Thyroid gland (tissue), 4 donors: Measurements from ENCODE around the gene HCFC1. TPM values are rescaled to one million over a fixed set of nuclear protein-coding genes. Genes with fewer than 3 reads are reported as not detected.

Experiments
- DNase-seq, 2 donors: peaks; one replicate each; pipeline ENCODE4 v3.0.0-alpha.2; 2019
- H3K27ac ChIP-seq, 3 donors: fragments of 200-600 bp; sonication (generic); 1 replicate in 2 of 3; 2 replicates in 1 of 3; pipeline ENCODE4 v1.5.1; 2016 to 2019; ENCODE audit warnings: mild to moderate bottlenecking in 1 of 3, moderate library complexity in 1 of 3
- H3K27me3 ChIP-seq: fragments of 200-600 bp; sonication (generic); one replicate; pipeline ENCODE4 v1.5.1; 2019
- H3K36me3 ChIP-seq, 2 donors: fragments of 200-600 bp; sonication (generic); one replicate each; pipeline ENCODE4 v1.5.1; 2016 to 2019
- H3K4me1 ChIP-seq, 2 donors: fragments of 200-600 bp; sonication (generic); one replicate each; pipeline ENCODE4 v1.5.1; 2017 to 2019
- H3K4me3 ChIP-seq, 3 donors: fragments of 200-600 bp; sonication (generic); replicated peaks in 1 of 3; 1 replicate in 2 of 3; 2 replicates in 1 of 3; pipeline ENCODE4 v1.5.1; 2016; ENCODE audit warnings: mild to moderate bottlenecking in 1 of 3
- H3K9me3 ChIP-seq: fragments of 200-600 bp; sonication (generic); one replicate; pipeline ENCODE4 v1.5.1; 2017
- CTCF ChIP-seq, 6 experiments: fragments of 200-600 bp in 3 of 6; fragments of 450-650 bp in 3 of 6; sonication (generic) in 3 of 6; IDR thresholded peaks; one replicate each; pipeline ENCODE4 v1.5.1; 2016 to 2019; ENCODE audit warnings: antibody characterized with exemption in 6 of 6, mild to moderate bottlenecking in 2 of 6, inconsistent platforms in 1 of 6, moderate library complexity in 1 of 6
- POLR2A ChIP-seq, 2 donors: fragments of 450-650 bp; IDR thresholded peaks; one replicate each; pipeline ENCODE4 v1.6.1; 2017; ENCODE audit warnings: antibody characterized with exemption in 2 of 2, mild to moderate bottlenecking in 2 of 2, moderate library complexity in 1 of 2
- WGBS, 2 donors: methylation state at CpG; one replicate each; pipeline ENCODE4 v1.1.5; 2017; 5-methylcytosine and 5-hydroxymethylcytosine counted together
- intact Hi-C: fragments of 100-400 bp; cut with DNase I; formaldehyde crosslinking; loops from one replicate; pipeline ENCODE4 v1.15.1; 2023
- total RNA-seq, 4 donors: library from RNA; depleted of rRNA; stranded (reverse); fragments of >200 nt; gene quantifications; one replicate each; pipeline ENCODE4 v1.2.3, GENCODE V29; 2016

HCFC1 gene
- total RNA-seq, 4 donors from 2014 or later, result 23.5 to 119 (median 52.3) TPM

- H3K4me1 ChIP-seq, result peaks cover 9 to 29% of the 10 kb centered on the region in 2 donors
- intact Hi-C loops, result no loop called here
- no peaks in the 10 kb centered on the region for H3K27me3 ChIP-seq
- H3K9me3 ChIP-seq, result no peaks in the 10 kb centered on the region
- H3K36me3 ChIP-seq, result no peaks in the 10 kb centered on the region
- no peak for DNase-seq
- 4% methylated on average over 7 of the region's 45 CpGs; no CpG with 5 or more reads in 1 of the 2 donors for WGBS, 2 donors
- peak overlapping the region in 2 of 3 donors; percentile 12 to 54 for H3K27ac ChIP-seq
- no peak for TF ChIP-seq CTCF (IDR thresholded peaks at IDR 0.05)
- TF ChIP-seq POLR2A (IDR thresholded peaks at IDR 0.05), result no peak
- peak overlapping the region in 1 of 3 donors; percentile 35 for H3K4me3 ChIP-seq
Measured at GRCh38 chrX:154019061-154019621, 47.5 kb upstream of the HCFC1 start.

GRCh38 chrX:154018518-154019060 lies 47.0 kb upstream of the HCFC1 start:
- peaks cover 9 to 27% of the 10 kb centered on the region in 2 donors for H3K4me1 ChIP-seq
- no peaks in the 10 kb centered on the region for H3K9me3 ChIP-seq
- H3K27ac ChIP-seq, result peak overlapping the region in 2 of 3 donors; percentile 12 to 54
- intact Hi-C loops, result no loop called here
- WGBS, 2 donors, result 86% methylated on average over 11 of the region's 15 CpGs; no CpG with 5 or more reads in 1 of the 2 donors
- H3K4me3 ChIP-seq, result peak overlapping the region in 1 of 3 donors; percentile 35
- H3K36me3 ChIP-seq, result no peaks in the 10 kb centered on the region
- no peak for TF ChIP-seq CTCF (IDR thresholded peaks at IDR 0.05)
- TF ChIP-seq POLR2A (IDR thresholded peaks at IDR 0.05), result no peak
- no peaks in the 10 kb centered on the region for H3K27me3 ChIP-seq
- DNase-seq, result no peak

- no peak for DNase-seq
- WGBS, 2 donors, result 67 to 81% methylated on average over 4 to 7 of the region's 26 CpGs
- Histone ChIP-seq H3K27me3 (no peaks in the 10 kb centered on the region), H3K27ac (no peak overlapping the region), H3K9me3 (no peaks in the 10 kb centered on the region), H3K4me1 (peaks cover 9 to 20% of the 10 kb centered on the region in 2 donors), H3K4me3 (no peak overlapping the region), H3K36me3 (no peaks in the 10 kb centered on the region)
- TF ChIP-seq POLR2A (IDR thresholded peaks at IDR 0.05) (no peak), CTCF (IDR thresholded peaks at IDR 0.05) (no peak)
- intact Hi-C loops, result no loop called here
Measured at GRCh38 chrX:154017766-154018517, 46.3 kb upstream of the HCFC1 start.

- intact Hi-C loops, result no loop called here
- H3K36me3 ChIP-seq, result no peaks in the 10 kb centered on the region
- 96% methylated on average over 5 of the region's 24 CpGs; no CpG with 5 or more reads in 1 of the 2 donors for WGBS, 2 donors
- no peaks in the 10 kb centered on the region for H3K9me3 ChIP-seq
- H3K4me3 ChIP-seq, result no peak overlapping the region
- no peaks in the 10 kb centered on the region for H3K27me3 ChIP-seq
- no peak overlapping the region for H3K27ac ChIP-seq
- peaks cover 4 to 20% of the 10 kb centered on the region in 2 donors for H3K4me1 ChIP-seq
- DNase-seq, result no peak
- no peak for TF ChIP-seq CTCF (IDR thresholded peaks at IDR 0.05)
- no peak for TF ChIP-seq POLR2A (IDR thresholded peaks at IDR 0.05)
Measured at GRCh38 chrX:154016366-154017076, 44.9 kb upstream of the HCFC1 start.
